Prostate gland (tissue), 2 donors: Measurements from ENCODE around the gene SOCS6. TPM values are rescaled to one million over a fixed set of nuclear protein-coding genes. Genes with fewer than 3 reads are reported as not detected.

Experiments
- DNase-seq: peaks from one replicate; pipeline ENCODE4 v3.0.0-alpha.2; 2019; ENCODE audit warnings: low spot score
- H3K27ac ChIP-seq, 2 donors: fragments of 200-600 bp; sonication (generic); 2 replicates each; pipeline ENCODE4 v1.5.1; 2017 to 2019
- H3K27me3 ChIP-seq: fragments of 200-600 bp; sonication (generic); replicated peaks from 2 replicates; pipeline ENCODE4 v1.5.1; 2019; ENCODE audit not compliant: insufficient read depth
- H3K36me3 ChIP-seq, 2 donors: fragments of 200-600 bp; sonication (generic); 1 replicate in 1 of 2; 2 replicates in 1 of 2; pipeline versions ENCODE4 v1.5.1 to v1.8.1; 2017 to 2019
- H3K4me1 ChIP-seq: fragments of 200-600 bp; sonication (generic); replicated peaks from 2 replicates; pipeline ENCODE4 v1.5.1; 2019
- H3K4me3 ChIP-seq, 2 donors: fragments of 200-600 bp; sonication (generic); 2 replicates each; pipeline ENCODE4 v1.5.1; 2017 to 2019
- H3K9me3 ChIP-seq: fragments of 200-600 bp; sonication (generic); 2 replicates; pipeline ENCODE4 v1.5.1; 2017
- POLR2A ChIP-seq: fragments of 450-650 bp; IDR thresholded peaks from one replicate; pipeline ENCODE4 v1.6.1; 2016; ENCODE audit warnings: antibody characterized with exemption, mild to moderate bottlenecking
- POLR2AphosphoS5 ChIP-seq: sonication (generic); formaldehyde crosslinking; IDR thresholded peaks from one replicate; pipeline ENCODE4 v1.6.1; 2017; ENCODE audit warnings: antibody characterized with exemption
- WGBS: methylation state at CpG from one replicate; pipeline ENCODE4 v1.1.5; 2018; 5-methylcytosine and 5-hydroxymethylcytosine counted together
- intact Hi-C: fragments of 100-400 bp; cut with DNase I; formaldehyde crosslinking; loops from one replicate; pipeline ENCODE4 v1.14.2; 2022
- total RNA-seq, 2 donors: library from RNA; depleted of rRNA; stranded (reverse); fragments of >200 nt; gene quantifications; one replicate each; pipeline ENCODE4 v1.1.0, GENCODE V29; 2016
- TF ChIP-seq, protein P1 (sequence below), 4 experiments: fragments of 200-600 bp in 2 of 4; fragments of 450-650 bp in 2 of 4; sonication (generic) in 2 of 4; IDR thresholded peaks; 1 replicate in 3 of 4; 2 replicates in 1 of 4; pipeline ENCODE4 v1.5.1; 2016 to 2019; ENCODE audit warnings: antibody characterized with exemption in 4 of 4, mild to moderate bottlenecking in 2 of 4, moderate library complexity in 2 of 4

The SOCS6 gene
- total RNA-seq, 2 donors from 2014 or later = 25.6 to 31.4 TPM

DNA sequence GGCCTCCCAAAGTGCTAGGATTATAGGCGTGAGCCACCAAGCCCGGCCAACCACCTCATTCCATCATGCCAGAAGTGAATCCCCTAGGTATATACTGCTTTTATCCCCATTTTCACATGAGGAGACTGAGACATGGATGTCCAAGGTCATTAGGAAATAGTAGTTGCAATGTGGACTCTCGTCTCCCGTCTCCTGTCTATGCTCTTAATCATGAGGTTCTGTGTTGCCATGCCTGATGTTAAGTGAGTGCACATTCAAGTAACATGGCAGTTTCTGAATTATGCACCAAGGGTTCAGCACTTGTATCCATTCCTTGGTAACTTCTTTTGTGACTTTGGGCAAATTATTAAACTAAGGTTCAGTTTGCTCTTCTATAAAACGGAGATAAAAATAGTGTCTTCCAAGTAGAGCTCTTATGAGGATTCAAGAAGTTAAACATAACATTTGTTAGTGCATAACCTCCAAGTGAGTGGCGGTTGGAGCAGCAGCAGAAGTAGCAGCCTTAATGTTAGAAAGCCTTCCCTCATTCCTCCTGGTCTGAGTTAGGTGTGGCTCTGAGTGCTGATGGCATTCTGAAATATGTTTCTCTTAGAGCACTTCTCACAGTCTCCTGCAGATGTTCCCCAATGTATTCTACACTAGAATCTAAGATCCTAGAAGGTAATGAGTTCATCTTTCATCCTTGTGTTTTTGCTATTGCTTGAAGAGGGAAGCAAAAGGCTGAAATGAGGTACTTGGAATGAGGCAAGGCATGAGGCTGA lies 21.9 kb downstream of the SOCS6 start:
- Histone ChIP-seq H3K36me3 (no peaks in the 10 kb centered on the region), H3K27ac (no peak overlapping the region), H3K27me3 (no peaks in the 10 kb centered on the region), H3K4me3 (no peak overlapping the region), H3K9me3 (no peaks in the 10 kb centered on the region), H3K4me1 (no peaks in the 10 kb centered on the region)
- no peak for TF ChIP-seq POLR2A
- TF ChIP-seq POLR2AphosphoS5 = no peak
- TF ChIP-seq, protein P1, sequence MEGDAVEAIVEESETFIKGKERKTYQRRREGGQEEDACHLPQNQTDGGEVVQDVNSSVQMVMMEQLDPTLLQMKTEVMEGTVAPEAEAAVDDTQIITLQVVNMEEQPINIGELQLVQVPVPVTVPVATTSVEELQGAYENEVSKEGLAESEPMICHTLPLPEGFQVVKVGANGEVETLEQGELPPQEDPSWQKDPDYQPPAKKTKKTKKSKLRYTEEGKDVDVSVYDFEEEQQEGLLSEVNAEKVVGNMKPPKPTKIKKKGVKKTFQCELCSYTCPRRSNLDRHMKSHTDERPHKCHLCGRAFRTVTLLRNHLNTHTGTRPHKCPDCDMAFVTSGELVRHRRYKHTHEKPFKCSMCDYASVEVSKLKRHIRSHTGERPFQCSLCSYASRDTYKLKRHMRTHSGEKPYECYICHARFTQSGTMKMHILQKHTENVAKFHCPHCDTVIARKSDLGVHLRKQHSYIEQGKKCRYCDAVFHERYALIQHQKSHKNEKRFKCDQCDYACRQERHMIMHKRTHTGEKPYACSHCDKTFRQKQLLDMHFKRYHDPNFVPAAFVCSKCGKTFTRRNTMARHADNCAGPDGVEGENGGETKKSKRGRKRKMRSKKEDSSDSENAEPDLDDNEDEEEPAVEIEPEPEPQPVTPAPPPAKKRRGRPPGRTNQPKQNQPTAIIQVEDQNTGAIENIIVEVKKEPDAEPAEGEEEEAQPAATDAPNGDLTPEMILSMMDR (IDR thresholded peaks at IDR 0.05) = no peak
- intact Hi-C loops = no loop called here
- no peak for DNase-seq
- WGBS = 91% methylated on average over 6 of the region's 6 CpGs

DNA sequence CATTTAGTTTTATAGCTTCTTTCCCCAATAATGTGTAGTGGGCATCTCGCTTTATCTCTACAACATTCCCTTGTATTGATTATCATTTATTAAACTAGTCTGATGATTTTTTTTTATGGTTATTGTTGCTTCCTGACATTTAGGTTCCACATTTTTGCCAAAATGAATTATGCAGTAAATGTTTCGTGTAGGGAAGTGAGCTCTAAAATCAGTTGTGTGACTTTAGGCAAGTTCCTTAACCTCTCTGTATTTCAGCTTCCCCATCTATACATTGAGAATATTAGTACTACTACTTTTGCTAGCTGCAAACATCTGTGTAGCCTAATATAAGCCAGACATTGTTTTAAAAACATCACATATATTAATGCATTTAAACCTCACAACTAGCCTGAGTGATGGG lies 22.9 kb downstream of the SOCS6 start:
- TF ChIP-seq POLR2AphosphoS5 (no peak), POLR2A (no peak)
- TF ChIP-seq, protein P1 (IDR thresholded peaks at IDR 0.05) = no peak
- WGBS = 80% methylated on average over 2 of the region's 2 CpGs
- intact Hi-C loops = no loop called here

DNA sequence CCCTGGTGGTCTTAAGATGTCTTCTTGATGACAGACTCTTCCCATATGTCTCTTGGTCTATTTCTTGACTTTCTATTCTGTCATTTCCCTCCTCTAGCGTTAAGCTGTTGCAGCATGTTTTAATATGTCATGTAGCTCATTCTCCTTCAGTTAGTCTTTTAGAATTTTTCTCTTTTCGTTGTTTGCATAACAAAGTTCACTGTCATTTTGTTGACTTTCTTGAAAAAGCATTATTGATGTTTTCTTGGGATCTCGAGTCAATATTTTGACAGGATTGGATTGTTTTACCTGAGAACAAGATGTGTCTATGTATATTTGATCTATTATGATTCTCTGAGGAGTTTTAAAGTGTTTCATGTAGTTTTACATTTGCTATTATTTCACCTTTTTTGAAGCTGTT lies 24.8 kb downstream of the SOCS6 start:
- Histone ChIP-seq H3K27me3 (no peaks in the 10 kb centered on the region), H3K27ac (no peak overlapping the region), H3K4me3 (no peak overlapping the region), H3K4me1 (no peaks in the 10 kb centered on the region), H3K9me3 (no peaks in the 10 kb centered on the region), H3K36me3 (no peaks in the 10 kb centered on the region)
- TF ChIP-seq POLR2A (no peak), POLR2AphosphoS5 (no peak)
- TF ChIP-seq, protein P1 (IDR thresholded peaks at IDR 0.05) = no peak
- DNase-seq = no peak
- intact Hi-C loops = no loop called here
- 74% methylated on average over 3 of the region's 3 CpGs for WGBS

More for the DNA sequence above, 22.9 kb downstream of the SOCS6 start:
- Histone ChIP-seq H3K4me3 (no peak overlapping the region), H3K27ac (no peak overlapping the region), H3K4me1 (no peaks in the 10 kb centered on the region), H3K9me3 (no peaks in the 10 kb centered on the region), H3K27me3 (no peaks in the 10 kb centered on the region), H3K36me3 (no peaks in the 10 kb centered on the region)
- no peak for DNase-seq

DNA sequence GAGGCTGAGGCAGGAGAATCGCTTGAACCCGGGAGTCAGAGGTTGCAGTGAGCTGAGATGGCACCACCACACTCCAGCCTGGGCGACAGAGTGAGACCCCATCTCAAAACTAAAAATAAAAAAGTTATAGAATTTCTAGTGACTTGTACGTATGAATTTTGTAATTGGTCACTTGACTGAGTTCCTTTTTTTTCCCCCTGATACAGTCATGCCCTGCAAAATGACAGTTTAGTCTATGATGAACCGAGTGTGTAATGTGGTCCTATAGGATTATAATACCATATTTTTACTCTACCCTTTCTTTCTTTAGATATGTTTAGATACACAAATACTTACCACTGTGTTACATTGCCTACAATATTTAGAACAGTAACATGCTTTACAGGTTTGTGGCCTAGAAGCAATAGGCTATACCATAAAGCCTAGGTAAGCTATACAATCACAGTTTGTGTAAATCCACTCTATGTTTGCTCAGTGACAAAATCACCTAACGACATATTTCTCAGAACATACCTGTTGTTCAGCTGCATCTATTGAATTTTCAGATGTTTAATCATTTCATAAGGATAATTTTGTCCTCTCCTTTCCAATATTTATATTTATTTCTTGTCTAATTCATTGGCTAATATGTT lies 25.4 kb downstream of the SOCS6 start:
- H3K27ac ChIP-seq = no peak overlapping the region
- no peak overlapping the region for H3K4me3 ChIP-seq
- intact Hi-C loops = no loop called here
- H3K27me3 ChIP-seq = no peaks in the 10 kb centered on the region
- no peak for TF ChIP-seq POLR2A
- TF ChIP-seq POLR2AphosphoS5 = no peak
- TF ChIP-seq, protein P1 (IDR thresholded peaks at IDR 0.05) = no peak
- no peaks in the 10 kb centered on the region for H3K36me3 ChIP-seq
- DNase-seq = no peak
- no peaks in the 10 kb centered on the region for H3K4me1 ChIP-seq
- 89% methylated on average over 6 of the region's 6 CpGs for WGBS
- no peaks in the 10 kb centered on the region for H3K9me3 ChIP-seq

DNA sequence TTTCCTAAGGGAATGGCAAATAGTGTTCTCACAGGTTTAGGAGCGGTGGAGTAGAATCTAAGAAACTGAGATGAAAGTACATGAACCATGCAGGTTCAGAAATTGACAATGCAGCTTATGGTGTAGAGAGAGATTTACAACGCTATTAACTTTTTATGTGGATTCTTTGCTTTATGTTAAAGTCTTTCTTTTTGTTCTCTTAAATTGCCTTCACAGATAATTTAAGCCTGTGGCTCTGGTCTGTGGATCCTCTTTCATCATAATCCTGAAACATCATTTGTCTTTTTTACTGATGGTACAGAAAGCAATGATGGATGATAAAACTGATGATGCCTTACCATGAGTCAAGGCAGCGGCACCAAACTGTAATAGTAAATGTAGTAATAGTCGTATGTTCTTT lies 30.3 kb downstream of the SOCS6 start:
- no peaks in the 10 kb centered on the region for H3K9me3 ChIP-seq
- H3K36me3 ChIP-seq = no peaks in the 10 kb centered on the region
- TF ChIP-seq, protein P1 (IDR thresholded peaks at IDR 0.05) = no peak
- no peak for TF ChIP-seq POLR2A
- TF ChIP-seq POLR2AphosphoS5 = no peak
- H3K4me3 ChIP-seq = no peak overlapping the region
- no peak for DNase-seq
- H3K27me3 ChIP-seq = no peaks in the 10 kb centered on the region
- H3K27ac ChIP-seq = no peak overlapping the region
- intact Hi-C loops = no loop called here
- H3K4me1 ChIP-seq = no peaks in the 10 kb centered on the region
- WGBS = 44% methylated on average over 4 of the region's 4 CpGs
